ENCODE data around the gene NEURL1. TPM values are rescaled to one million over a fixed set of nuclear protein-coding genes. Genes with fewer than 3 reads are reported as not detected.

NEURL1 gene
- total RNA-seq, 1 donor from 2014 or later: 0.54 TPM

DNA sequence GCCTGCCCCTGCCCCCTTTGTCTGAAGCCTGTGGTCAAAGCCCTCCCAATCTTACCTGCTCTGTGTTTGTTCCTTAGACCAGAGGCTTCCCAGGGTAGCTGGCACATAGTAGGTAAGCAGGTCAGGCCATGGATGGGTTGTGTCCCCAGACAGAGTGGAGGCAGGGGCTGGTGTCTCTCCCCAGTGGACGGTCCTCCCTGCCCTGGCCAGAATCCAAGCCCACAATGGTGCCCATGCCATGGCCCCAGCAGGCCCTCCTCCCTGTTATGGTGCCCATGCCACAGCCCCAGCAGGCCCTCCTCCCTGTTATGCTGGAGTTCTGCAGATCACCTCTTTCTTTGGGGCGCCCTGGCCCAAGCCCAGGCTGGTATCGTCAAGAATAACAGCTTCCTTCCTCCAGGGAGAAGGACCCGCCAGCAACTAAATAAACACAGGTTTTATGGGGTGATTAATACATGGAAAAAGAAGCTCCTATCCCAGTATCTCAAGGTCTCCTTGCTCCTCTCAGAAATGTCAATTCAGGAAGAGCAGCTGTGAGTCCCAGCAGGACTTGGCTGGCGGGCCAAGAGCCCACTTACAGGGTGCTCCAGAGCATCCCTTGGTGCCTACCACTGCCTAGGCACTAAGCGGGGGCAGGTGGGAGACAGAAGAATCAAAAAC, 82.0 kb downstream of the NEURL1 start:
- H3K4me1 Mint-ChIP-seq: peaks cover 5% of the 10 kb centered on the region
- H3K4me3 Mint-ChIP-seq: no peak overlapping the region
- no peak for DNase-seq (ENCODE audit: low spot score in 2 of 2, unreplicated experiment in 2 of 2)
- no peaks in the 10 kb centered on the region for H3K9me3 Mint-ChIP-seq
- H3K27me3 Mint-ChIP-seq (ENCODE audit: low read depth): peaks cover 3% of the 10 kb centered on the region
- H3K27ac Mint-ChIP-seq: no peak overlapping the region
- H3K36me3 Mint-ChIP-seq: no peaks in the 10 kb centered on the region
- TF ChIP-seq, protein P1, sequence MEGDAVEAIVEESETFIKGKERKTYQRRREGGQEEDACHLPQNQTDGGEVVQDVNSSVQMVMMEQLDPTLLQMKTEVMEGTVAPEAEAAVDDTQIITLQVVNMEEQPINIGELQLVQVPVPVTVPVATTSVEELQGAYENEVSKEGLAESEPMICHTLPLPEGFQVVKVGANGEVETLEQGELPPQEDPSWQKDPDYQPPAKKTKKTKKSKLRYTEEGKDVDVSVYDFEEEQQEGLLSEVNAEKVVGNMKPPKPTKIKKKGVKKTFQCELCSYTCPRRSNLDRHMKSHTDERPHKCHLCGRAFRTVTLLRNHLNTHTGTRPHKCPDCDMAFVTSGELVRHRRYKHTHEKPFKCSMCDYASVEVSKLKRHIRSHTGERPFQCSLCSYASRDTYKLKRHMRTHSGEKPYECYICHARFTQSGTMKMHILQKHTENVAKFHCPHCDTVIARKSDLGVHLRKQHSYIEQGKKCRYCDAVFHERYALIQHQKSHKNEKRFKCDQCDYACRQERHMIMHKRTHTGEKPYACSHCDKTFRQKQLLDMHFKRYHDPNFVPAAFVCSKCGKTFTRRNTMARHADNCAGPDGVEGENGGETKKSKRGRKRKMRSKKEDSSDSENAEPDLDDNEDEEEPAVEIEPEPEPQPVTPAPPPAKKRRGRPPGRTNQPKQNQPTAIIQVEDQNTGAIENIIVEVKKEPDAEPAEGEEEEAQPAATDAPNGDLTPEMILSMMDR (IDR thresholded peaks at IDR 0.05; ENCODE audit: unreplicated experiment): no peak

DNA sequence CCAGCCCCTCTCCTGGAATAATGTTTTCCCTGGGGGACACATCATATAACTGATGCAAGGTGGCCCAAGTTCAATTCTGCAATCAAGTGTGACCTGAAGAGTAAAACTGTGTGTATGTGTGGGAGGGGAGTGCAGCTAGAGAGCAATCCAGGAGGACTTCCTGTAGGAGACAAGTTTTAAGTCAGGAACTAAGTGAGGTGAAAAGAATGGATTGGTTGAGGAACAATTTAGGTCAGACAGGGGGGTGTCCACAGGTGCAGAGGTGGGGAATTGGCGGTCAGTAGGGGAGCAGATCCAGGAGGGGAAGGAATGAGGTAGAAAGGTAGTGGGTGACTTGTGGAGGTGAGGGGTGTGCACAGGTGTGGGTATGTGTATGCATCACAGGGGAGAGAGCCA, 82.6 kb downstream of the NEURL1 start:
- DNase-seq (ENCODE audit: low spot score in 2 of 2, unreplicated experiment in 2 of 2): no peak
- Mint-ChIP-seq H3K27me3 (ENCODE audit: low read depth) (peaks cover 4% of the 10 kb centered on the region), H3K4me1 (peaks cover 5% of the 10 kb centered on the region), H3K27ac (no peak overlapping the region), H3K4me3 (no peak overlapping the region), H3K36me3 (no peaks in the 10 kb centered on the region), H3K9me3 (no peaks in the 10 kb centered on the region)
- TF ChIP-seq, protein P1 (IDR thresholded peaks at IDR 0.05; ENCODE audit: unreplicated experiment): no peak

DNA sequence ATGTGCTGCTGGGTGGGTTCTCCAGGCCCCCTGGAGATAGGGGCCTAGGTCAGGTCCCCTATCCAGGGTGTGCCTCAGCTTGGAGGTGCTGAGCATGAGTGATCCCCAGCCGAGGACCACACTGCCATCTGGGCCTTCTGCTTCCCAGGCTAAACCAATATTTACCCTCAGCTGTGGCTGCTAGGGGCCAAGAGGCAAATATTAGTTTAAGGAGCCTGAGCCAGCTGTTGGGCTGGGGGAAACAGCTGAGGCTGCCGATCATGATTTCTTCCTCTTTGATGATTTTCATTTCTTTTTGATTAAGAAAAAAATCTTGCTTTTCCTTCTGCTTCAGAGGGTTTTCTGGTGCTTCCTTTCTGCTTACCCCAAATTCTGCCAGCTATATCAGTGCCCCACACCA, 83.4 kb downstream of the NEURL1 start:
- no peak for DNase-seq (ENCODE audit: low spot score in 2 of 2, unreplicated experiment in 2 of 2)
- Mint-ChIP-seq H3K27me3 (ENCODE audit: low read depth) (peaks cover 9% of the 10 kb centered on the region), H3K36me3 (no peaks in the 10 kb centered on the region), H3K4me3 (no peak overlapping the region), H3K27ac (no peak overlapping the region), H3K9me3 (no peaks in the 10 kb centered on the region), H3K4me1 (peaks cover 5% of the 10 kb centered on the region)
- TF ChIP-seq, protein P1 (IDR thresholded peaks at IDR 0.05; ENCODE audit: unreplicated experiment): no peak

DNA sequence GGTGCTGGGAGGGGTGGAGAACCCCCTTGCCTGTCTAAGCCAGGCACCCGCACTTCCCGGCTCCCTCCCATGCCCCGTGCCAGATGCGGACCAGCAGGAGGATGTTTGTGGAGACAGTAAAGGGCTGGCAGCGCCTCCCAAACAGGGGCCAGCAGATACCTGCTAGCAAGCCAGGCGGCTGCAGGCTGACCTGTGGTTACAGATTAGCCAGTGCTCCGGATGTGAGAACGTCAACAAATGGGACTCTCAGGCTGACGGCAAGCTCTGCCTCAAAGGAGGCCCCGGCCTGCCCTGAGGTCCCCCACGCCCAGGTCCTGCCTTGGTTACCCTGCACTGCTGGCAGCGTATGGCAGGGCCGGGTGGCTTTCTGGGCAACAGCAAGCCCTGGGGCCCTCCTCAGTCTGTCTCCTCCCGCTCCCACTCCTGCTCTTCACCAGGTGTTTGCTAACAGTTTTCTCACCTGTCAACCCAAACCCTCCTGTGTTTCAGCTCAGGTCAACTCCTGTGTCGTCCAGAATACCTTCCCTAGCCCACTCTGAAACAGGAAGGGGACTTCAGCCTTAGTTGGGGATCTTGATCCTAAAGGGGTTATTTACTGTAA, 85.4 kb downstream of the NEURL1 start:
- DNase-seq (ENCODE audit: low spot score in 2 of 2, unreplicated experiment in 2 of 2): no peak
- Mint-ChIP-seq H3K27me3 (ENCODE audit: low read depth) (peaks cover 9% of the 10 kb centered on the region), H3K4me3 (no peak overlapping the region), H3K4me1 (peaks cover 5% of the 10 kb centered on the region), H3K9me3 (no peaks in the 10 kb centered on the region), H3K27ac (no peak overlapping the region), H3K36me3 (peaks cover 1% of the 10 kb centered on the region)
- TF ChIP-seq, protein P1 (IDR thresholded peaks at IDR 0.05; ENCODE audit: unreplicated experiment): no peak

DNA sequence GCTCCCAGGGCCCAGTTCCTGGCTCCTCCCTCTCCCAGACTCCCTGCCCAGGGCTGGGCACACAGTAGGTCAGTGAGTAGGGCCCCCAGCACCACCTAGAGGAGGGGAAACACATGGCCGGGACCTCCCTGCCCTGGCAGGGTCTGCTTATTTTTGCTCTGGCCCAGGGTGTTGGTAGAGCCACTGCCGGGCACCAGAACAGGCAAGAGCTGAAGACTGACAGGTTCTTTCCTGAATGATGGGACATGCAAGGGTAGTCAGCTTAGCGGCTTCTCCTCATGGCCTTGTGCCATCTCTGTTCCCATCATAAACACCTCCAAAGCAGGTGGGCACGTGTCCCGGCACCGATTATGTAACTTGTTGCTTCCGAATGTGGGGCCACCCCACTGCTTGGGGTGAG, 86.5 kb downstream of the NEURL1 start:
- no peak overlapping the region for H3K4me3 Mint-ChIP-seq
- H3K9me3 Mint-ChIP-seq: no peaks in the 10 kb centered on the region
- peaks cover 2% of the 10 kb centered on the region for H3K36me3 Mint-ChIP-seq
- no peak overlapping the region for H3K27ac Mint-ChIP-seq
- DNase-seq (ENCODE audit: low spot score in 2 of 2, unreplicated experiment in 2 of 2): no peak
- H3K4me1 Mint-ChIP-seq: peaks cover 2% of the 10 kb centered on the region
- TF ChIP-seq, protein P1 (IDR thresholded peaks at IDR 0.05; ENCODE audit: unreplicated experiment): no peak
- H3K27me3 Mint-ChIP-seq (ENCODE audit: low read depth): peaks cover 6% of the 10 kb centered on the region

Measured in mesothelial cell of epicardium (in vitro differentiated cells).